H9 (cell line): ENCODE results near the gene TMEM54. TPM values are rescaled to one million over a fixed set of nuclear protein-coding genes. Genes with fewer than 3 reads are reported as not detected.
A peak's percentile ranks its signal among the peaks of the same experiment; 100 is the strongest.

Source experiments
- DNase-seq: peaks from one replicate; pipeline ENCODE4 v3.0.0-alpha.2; 2017
- H2AFZ ChIP-seq: one replicate; pipeline ENCODE4 v1.6.1; 2013; ENCODE audit warnings: mild to moderate bottlenecking, low read length, control low read depth, moderate library complexity
- H2AK5ac ChIP-seq: 2 replicates; pipeline ENCODE4 v1.6.1; 2013; ENCODE audit warnings: low read length, control low read depth, mixed read lengths; ENCODE audit not compliant: insufficient read length
- H2BK120ac ChIP-seq: one replicate; pipeline ENCODE4 v1.6.1; 2013; ENCODE audit warnings: low read depth, mild to moderate bottlenecking, low read length, control low read depth, inconsistent platforms; ENCODE audit not compliant: poor library complexity, severe bottlenecking
- H2BK12ac ChIP-seq: 2 replicates; pipeline ENCODE4 v1.6.1; 2013; ENCODE audit warnings: low read length, control low read depth, mixed read lengths, low read depth; ENCODE audit not compliant: insufficient read length
- H2BK15ac ChIP-seq: 2 replicates; pipeline ENCODE4 v1.6.1; 2013; ENCODE audit warnings: low read depth, low read length, control low read depth
- H2BK20ac ChIP-seq: one replicate; pipeline ENCODE4 v1.6.1; 2013; ENCODE audit warnings: low read depth, mild to moderate bottlenecking, low read length, control low read depth, inconsistent platforms; ENCODE audit not compliant: poor library complexity, severe bottlenecking
- H2BK5ac ChIP-seq: 2 replicates; pipeline ENCODE4 v1.6.1; 2013; ENCODE audit warnings: low read length, control low read depth, mixed read lengths; ENCODE audit not compliant: insufficient read length
- H3K14ac ChIP-seq: 2 replicates; pipeline ENCODE4 v1.6.1; 2013; ENCODE audit warnings: low read length, control low read depth; ENCODE audit not compliant: insufficient read depth
- H3K18ac ChIP-seq: 2 replicates; pipeline ENCODE4 v1.6.1; 2013; ENCODE audit warnings: low read depth, mild to moderate bottlenecking, mixed read lengths, low read length, control low read depth; ENCODE audit not compliant: insufficient read length
- H3K23ac ChIP-seq: 2 replicates; pipeline ENCODE4 v1.6.1; 2013; ENCODE audit warnings: low read length, control low read depth, mixed read lengths, low read depth; ENCODE audit not compliant: insufficient read length
- H3K23me2 ChIP-seq: 2 replicates; pipeline ENCODE4 v1.6.1; 2013; ENCODE audit warnings: low read depth, mild to moderate bottlenecking, mixed read lengths, low read length, control low read depth; ENCODE audit not compliant: insufficient read length, poor library complexity, severe bottlenecking
- H3K27ac ChIP-seq: 2 replicates; pipeline ENCODE4 v1.5.1; 2013; ENCODE audit warnings: low read length, control low read depth, mixed read lengths, low read depth; ENCODE audit not compliant: insufficient read length
- H3K27me3 ChIP-seq: 2 replicates; pipeline ENCODE4 v1.6.1; 2013; ENCODE audit warnings: low read length, control low read depth, inconsistent platforms; ENCODE audit not compliant: insufficient read depth
- H3K4ac ChIP-seq: 2 replicates; pipeline ENCODE4 v1.6.1; 2013; ENCODE audit warnings: low read depth, mild to moderate bottlenecking, control low read depth, inconsistent platforms, low read length, moderate library complexity
- H3K4me1 ChIP-seq: 2 replicates; pipeline ENCODE4 v1.6.1; 2013; ENCODE audit warnings: low read length, control low read depth, inconsistent platforms; ENCODE audit not compliant: insufficient read depth
- H3K4me2 ChIP-seq: 2 replicates; pipeline ENCODE4 v1.6.1; 2013; ENCODE audit warnings: low read length, control low read depth, mixed read lengths; ENCODE audit not compliant: insufficient read length, insufficient read depth
- H3K56ac ChIP-seq: 2 replicates; pipeline ENCODE4 v1.6.1; 2013; ENCODE audit warnings: low read depth, mild to moderate bottlenecking, mixed read lengths, low read length, control low read depth; ENCODE audit not compliant: insufficient read length
- H3K79me1 ChIP-seq: 2 replicates; pipeline ENCODE4 v1.6.1; 2013; ENCODE audit warnings: low read depth, mild to moderate bottlenecking, moderate library complexity, low read length, control low read depth, inconsistent platforms; ENCODE audit not compliant: insufficient read depth, poor library complexity, severe bottlenecking
- H3K79me2 ChIP-seq: 2 replicates; pipeline ENCODE4 v1.6.1; 2013; ENCODE audit warnings: low read length, control low read depth, inconsistent platforms; ENCODE audit not compliant: insufficient read depth
- H3K9ac ChIP-seq: 2 replicates; pipeline ENCODE4 v1.6.1; 2013; ENCODE audit warnings: low read length, control low read depth, mixed read lengths; ENCODE audit not compliant: insufficient read length; ENCODE audit errors: extremely low read depth
- H3K9me3 ChIP-seq: one replicate; pipeline ENCODE4 v1.6.1; 2013; ENCODE audit warnings: low read depth, low read length, inconsistent platforms; ENCODE audit not compliant: control insufficient read depth
- H3T11ph ChIP-seq: one replicate; pipeline ENCODE4 v1.6.1; 2013; ENCODE audit warnings: mild to moderate bottlenecking, low read length, control low read depth, inconsistent platforms
- H4K20me1 ChIP-seq: one replicate; pipeline ENCODE4 v1.6.1; 2013; ENCODE audit not compliant: control insufficient read depth, insufficient read length, insufficient read depth
- H4K5ac ChIP-seq: 2 replicates; pipeline ENCODE4 v1.6.1; 2013; ENCODE audit warnings: low read depth, mild to moderate bottlenecking, mixed read lengths, low read length, control low read depth; ENCODE audit not compliant: insufficient read length
- H4K8ac ChIP-seq: replicated peaks from 2 replicates; pipeline ENCODE4 v1.6.1; 2013; ENCODE audit warnings: low read length, control low read depth, mixed read lengths, low read depth; ENCODE audit not compliant: insufficient read length
- H4K91ac ChIP-seq: 2 replicates; pipeline ENCODE4 v1.6.1; 2013; ENCODE audit warnings: low read depth, mild to moderate bottlenecking, moderate library complexity, mixed read lengths, low read length, control low read depth; ENCODE audit not compliant: insufficient read length
- H3K27ac Mint-ChIP-seq, 3 experiments: 2 replicates in 2 of 3; 3 replicates in 1 of 3; pipeline ENCODE4 v1.8.0; 2020 to 2021; ENCODE audit warnings: mixed read lengths in 3 of 3, mild to moderate bottlenecking in 1 of 3, moderate library complexity in 1 of 3
- H3K27me3 Mint-ChIP-seq: 2 replicates; pipeline ENCODE4 v1.8.0; 2021; ENCODE audit warnings: low read depth, mild to moderate bottlenecking, moderate library complexity, mixed read lengths
- H3K36me3 Mint-ChIP-seq, 3 experiments: 2 replicates in 2 of 3; 3 replicates in 1 of 3; pipeline ENCODE4 v1.8.0; 2020 to 2021; ENCODE audit warnings: low read depth in 3 of 3, mixed read lengths in 3 of 3; ENCODE audit not compliant: insufficient read depth in 1 of 3
- H3K4me1 Mint-ChIP-seq, 2 experiments: 2 replicates each; pipeline ENCODE4 v1.8.0; 2020; ENCODE audit warnings: mixed read lengths in 2 of 2
- H3K4me3 Mint-ChIP-seq, 2 experiments: 2 replicates in 1 of 2; 3 replicates in 1 of 2; pipeline ENCODE4 v1.8.0; 2020 to 2021; ENCODE audit warnings: mild to moderate bottlenecking in 2 of 2, mixed read lengths in 2 of 2, moderate library complexity in 1 of 2
- H3K9me3 Mint-ChIP-seq, 2 experiments: 2 replicates in 1 of 2; 3 replicates in 1 of 2; pipeline ENCODE4 v1.8.0; 2020; ENCODE audit warnings: mild to moderate bottlenecking in 2 of 2, mixed read lengths in 2 of 2, moderate library complexity in 1 of 2
- WGBS: extraction: QIAGEN DNeasy Blood & Tissue Kit; methylation state at CpG from one replicate; pipeline ENCODE4 v1.1.7; 2013; ENCODE audit warnings: missing lambda C conversion rate, low lambda C conversion rate, mixed read lengths; ENCODE audit not compliant: insufficient read length; ENCODE audit errors: extremely low coverage; 5-methylcytosine and 5-hydroxymethylcytosine counted together
- total RNA-seq: library from RNA; stranded (reverse); gene quantifications from 2 replicates; pipeline ENCODE4 v1.2.1, GENCODE V29; 2021
- TF ChIP-seq, protein P1 (sequence below): fragments of 200-600 bp; sonication (generic); conservative IDR thresholded peaks from 3 replicates; pipeline ENCODE4 v1.8.0; 2021; ENCODE audit warnings: antibody characterized with exemption, mild to moderate bottlenecking

Gene TMEM54
- total RNA-seq, 1 experiment from 2014 or later: 17.2 TPM

- no peak overlapping the region for H2BK12ac ChIP-seq
- H3K79me2 ChIP-seq: no peaks in the 10 kb centered on the region
- peaks cover 5 to 8% of the 10 kb centered on the region in 2 experiments; a peak in 4 of 5 replicates for H3K9me3 Mint-ChIP-seq
- no peak overlapping the region for H3K9ac ChIP-seq
- H2BK15ac ChIP-seq: no peak overlapping the region
- peak overlapping the region; percentile 53 for H3K4me2 ChIP-seq
- H3K27ac ChIP-seq: no peak overlapping the region
- H2BK120ac ChIP-seq: no peak overlapping the region
- no peaks in the 10 kb centered on the region for H3K4me1 ChIP-seq
- no peaks in the 10 kb centered on the region; the same call in 1 of the 2 replicates for H3K27me3 ChIP-seq
- no peak overlapping the region for H2BK5ac ChIP-seq
- H2AFZ ChIP-seq: no peak overlapping the region
- H3K23ac ChIP-seq: no peak overlapping the region
- no peak overlapping the region for H2BK20ac ChIP-seq
- peaks cover 74% of the 10 kb centered on the region for H3K27me3 Mint-ChIP-seq
- no peak overlapping the region for H2AK5ac ChIP-seq
- peak overlapping the region; percentile 69 to 88 for H3K4me3 Mint-ChIP-seq
- TF ChIP-seq, protein P1, sequence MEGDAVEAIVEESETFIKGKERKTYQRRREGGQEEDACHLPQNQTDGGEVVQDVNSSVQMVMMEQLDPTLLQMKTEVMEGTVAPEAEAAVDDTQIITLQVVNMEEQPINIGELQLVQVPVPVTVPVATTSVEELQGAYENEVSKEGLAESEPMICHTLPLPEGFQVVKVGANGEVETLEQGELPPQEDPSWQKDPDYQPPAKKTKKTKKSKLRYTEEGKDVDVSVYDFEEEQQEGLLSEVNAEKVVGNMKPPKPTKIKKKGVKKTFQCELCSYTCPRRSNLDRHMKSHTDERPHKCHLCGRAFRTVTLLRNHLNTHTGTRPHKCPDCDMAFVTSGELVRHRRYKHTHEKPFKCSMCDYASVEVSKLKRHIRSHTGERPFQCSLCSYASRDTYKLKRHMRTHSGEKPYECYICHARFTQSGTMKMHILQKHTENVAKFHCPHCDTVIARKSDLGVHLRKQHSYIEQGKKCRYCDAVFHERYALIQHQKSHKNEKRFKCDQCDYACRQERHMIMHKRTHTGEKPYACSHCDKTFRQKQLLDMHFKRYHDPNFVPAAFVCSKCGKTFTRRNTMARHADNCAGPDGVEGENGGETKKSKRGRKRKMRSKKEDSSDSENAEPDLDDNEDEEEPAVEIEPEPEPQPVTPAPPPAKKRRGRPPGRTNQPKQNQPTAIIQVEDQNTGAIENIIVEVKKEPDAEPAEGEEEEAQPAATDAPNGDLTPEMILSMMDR: peak; percentile 100
- H3K27ac Mint-ChIP-seq: no peak overlapping the region
- no peak overlapping the region for H3K18ac ChIP-seq
- no peak overlapping the region for H3K4ac ChIP-seq
- H4K8ac ChIP-seq: no peak overlapping the region
- H4K91ac ChIP-seq: no peak overlapping the region
- no peaks in the 10 kb centered on the region for H3K23me2 ChIP-seq
- H3K79me1 ChIP-seq: no peaks in the 10 kb centered on the region
- peaks cover 3% of the 10 kb centered on the region for H4K20me1 ChIP-seq
- no CpG with 5 or more reads among the region's 49 CpGs for WGBS
- no peaks in the 10 kb centered on the region for H3K9me3 ChIP-seq
- peak; percentile 90 for DNase-seq
- H3K14ac ChIP-seq: no peak overlapping the region
- no peak overlapping the region for H4K5ac ChIP-seq
- no peak overlapping the region for H3T11ph ChIP-seq
- no peak overlapping the region for H3K56ac ChIP-seq
- peaks cover 0 to 9% (median 0%) of the 10 kb centered on the region in 3 experiments; a peak in 1 of 7 replicates for H3K36me3 Mint-ChIP-seq
- H3K4me1 Mint-ChIP-seq: peaks cover 9 to 23% of the 10 kb centered on the region in 2 experiments; a peak in 3 of 4 replicates
Measured at GRCh38 chr1:32892368-32893197, 8.6 kb downstream of the TMEM54 start.
